ENCODE results near the gene TCTA.
A peak's percentile ranks its signal among the peaks of the same experiment; 100 is the strongest.

TCTA gene

GRCh38 chr3:49411968-49412631 lies at the start of gene TCTA, which contains the start of gene RHOA:
Gene TCTA, plus strand, starts transcription at chr3:49412423. Its CDS starts 4 bp downstream, at chr3:49412427.
Gene RHOA, minus strand, starts transcription at chr3:49411976. Its CDS starts 36,387 bp downstream, at chr3:49375589.
- Histone ChIP-seq H3K9me3 (ENCODE audit: insufficient read depth, low read length, severe bottlenecking) (no peaks in the 10 kb centered on the region), H4K20me1 (ENCODE audit: insufficient read depth, low read length) (peaks cover 47% of the 10 kb centered on the region), H3K9ac (ENCODE audit: low read depth, low read length) (peak within 1 kb of the TSS; percentile 90), H3K36me3 (ENCODE audit: insufficient read depth, low read length) (peaks cover 18% of the 10 kb centered on the region), H3K79me2 (ENCODE audit: insufficient read depth, low read length) (peaks cover 72% of the 10 kb centered on the region), H3K4me2 (ENCODE audit: insufficient read depth, low read length) (peak within 1 kb of the TSS; percentile 85), H2AFZ (ENCODE audit: low read depth, low read length) (peak within 1 kb of the TSS; percentile 90), H3K4me3 (ENCODE audit: low read depth in 1 of 2, low read length in 2 of 2) (peak within 1 kb of the TSS; percentile 91 to 92), H3K4me1 (ENCODE audit: insufficient read depth, low read length) (peaks cover 78% of the 10 kb centered on the region), H3K27ac (ENCODE audit: low read length) (peak within 1 kb of the TSS; percentile 97), H3K27me3 (ENCODE audit: insufficient read depth, low read length, poor library complexity) (no peaks in the 10 kb centered on the region)
- TF ChIP-seq CTCF (IDR thresholded peaks at IDR 0.05; ENCODE audit: borderline replicate concordance, extremely low read depth, low read length, poor library complexity, severe bottlenecking) (no peak), EZH2 (IDR thresholded peaks at IDR 0.05; ENCODE audit: borderline replicate concordance, low read depth, low read length, severe bottlenecking) (no peak)
- DNase-seq = peak; percentile 99
- peak; percentile 79 for ATAC-seq (ENCODE audit: insufficient read depth, low read depth)

- Histone ChIP-seq H3K9me3 (ENCODE audit: insufficient read depth, low read length, severe bottlenecking) (no peaks in the 10 kb centered on the region), H3K27ac (ENCODE audit: low read length) (0 out of 2 replicates have a peak overlapping the region, but pooled peaks have one; percentile 13), H3K4me1 (ENCODE audit: insufficient read depth, low read length) (peaks cover 51% of the 10 kb centered on the region), H4K20me1 (ENCODE audit: insufficient read depth, low read length) (peaks cover 16% of the 10 kb centered on the region), H2AFZ (ENCODE audit: low read depth, low read length) (no peak overlapping the region), H3K79me2 (ENCODE audit: insufficient read depth, low read length) (peaks cover 60% of the 10 kb centered on the region), H3K36me3 (ENCODE audit: insufficient read depth, low read length) (peaks cover 82% of the 10 kb centered on the region), H3K9ac (ENCODE audit: low read depth, low read length) (no peak overlapping the region), H3K4me2 (ENCODE audit: insufficient read depth, low read length) (no peak overlapping the region), H3K4me3 (ENCODE audit: low read depth in 1 of 2, low read length in 2 of 2) (no peak overlapping the region), H3K27me3 (ENCODE audit: insufficient read depth, low read length, poor library complexity) (no peaks in the 10 kb centered on the region)
- TF ChIP-seq CTCF (IDR thresholded peaks at IDR 0.05; ENCODE audit: borderline replicate concordance, extremely low read depth, low read length, poor library complexity, severe bottlenecking) = no peak
- TF ChIP-seq EZH2 (IDR thresholded peaks at IDR 0.05; ENCODE audit: borderline replicate concordance, low read depth, low read length, severe bottlenecking) = no peak
- ATAC-seq (ENCODE audit: insufficient read depth, low read depth) (no peak), DNase-seq (no peak)
Measured at GRCh38 chr3:49362561-49362960, 49.7 kb upstream of the TCTA start.

GRCh38 chr3:49370585-49371290 lies 41.5 kb upstream of the TCTA start:
- no peak overlapping the region for H3K27ac ChIP-seq (ENCODE audit: low read length)
- H3K9ac ChIP-seq (ENCODE audit: low read depth, low read length) = no peak overlapping the region
- no peak overlapping the region for H3K4me3 ChIP-seq (ENCODE audit: low read depth in 1 of 2, low read length in 2 of 2)
- no peaks in the 10 kb centered on the region for H3K9me3 ChIP-seq (ENCODE audit: insufficient read depth, low read length, severe bottlenecking)
- peaks cover 95% of the 10 kb centered on the region for H3K36me3 ChIP-seq (ENCODE audit: insufficient read depth, low read length)
- no peak for DNase-seq
- ATAC-seq (ENCODE audit: insufficient read depth, low read depth) = no peak
- no peak overlapping the region for H3K4me2 ChIP-seq (ENCODE audit: insufficient read depth, low read length)
- TF ChIP-seq CTCF (IDR thresholded peaks at IDR 0.05; ENCODE audit: borderline replicate concordance, extremely low read depth, low read length, poor library complexity, severe bottlenecking) = no peak
- TF ChIP-seq EZH2 (IDR thresholded peaks at IDR 0.05; ENCODE audit: borderline replicate concordance, low read depth, low read length, severe bottlenecking) = no peak
- no peaks in the 10 kb centered on the region for H3K4me1 ChIP-seq (ENCODE audit: insufficient read depth, low read length)
- peaks cover 96% of the 10 kb centered on the region for H3K79me2 ChIP-seq (ENCODE audit: insufficient read depth, low read length)
- no peak overlapping the region for H2AFZ ChIP-seq (ENCODE audit: low read depth, low read length)
- H3K27me3 ChIP-seq (ENCODE audit: insufficient read depth, low read length, poor library complexity) = no peaks in the 10 kb centered on the region
- peaks cover 71% of the 10 kb centered on the region for H4K20me1 ChIP-seq (ENCODE audit: insufficient read depth, low read length)

Data from DND-41 (cell line).